K562 (cell line): ENCODE measurements around the gene GADL1. TPM values are rescaled to one million over a fixed set of nuclear protein-coding genes. Genes with fewer than 3 reads are reported as not detected.

ENCODE experiments used
- CHD7 ChIP-seq: fragments of 200-600 bp; sonication (generic); IDR thresholded peaks from one replicate; pipeline ENCODE4 v1.6.1; 2012; ENCODE audit warnings: mild to moderate bottlenecking, low read depth, low read length, inconsistent platforms
- POLR2B ChIP-seq: fragments of 450-650 bp; IDR thresholded peaks from 2 replicates; pipeline ENCODE4 v1.6.1; 2018; ENCODE audit warnings: low read depth; ENCODE audit not compliant: partially characterized antibody
- ZNF780A ChIP-seq: fragments of 250-450 bp; sonication (Bioruptor Pico); IDR thresholded peaks from 2 replicates; pipeline ENCODE4 v1.5.0; 2021; ENCODE audit warnings: mild to moderate bottlenecking
- polyA plus RNA-seq, 8 experiments: library from polyadenylated mRNA; depleted of rRNA in 4 of 8; stranded (reverse) in 5 of 8; unstranded in 3 of 8; fragments of >200 nt; fragmentation: Nextera tagmentation in 2 of 8; fragmentation: Illumina TruSeq in 1 of 8; extraction: Ambion mirVana in 2 of 8; extraction: Trizol in 1 of 8; gene quantifications; 2 replicates each; pipeline versions ENCODE4 v1.2.1 to v1.2.3, GENCODE V29; 2011 to 2014; ENCODE audit warnings: inconsistent platforms in 1 of 8, missing spikeins in 1 of 8
- total RNA-seq, 7 experiments: library from RNA; depleted of rRNA in 6 of 7; stranded (reverse); fragments of >200 nt in 6 of 7; fragmentation: Illumina TruSeq in 2 of 7; extraction: Trizol in 2 of 7; gene quantifications; 2 replicates each; pipeline versions ENCODE4 v1.2.1 to v1.2.3, GENCODE V29; 2011 to 2021; ENCODE audit warnings: low replicate concordance in 1 of 7

GADL1 gene
- total and polyA plus RNA-seq, 9 of the 15 experiments (the other 6 are each of a cell fraction or from before 2014, with no cell fraction given): 0.07 TPM; not detected in 8

GRCh38 chr3:30895329-30895728, 868 bp upstream of the GADL1 start (continued):
- TF ChIP-seq CHD7 (no peak), POLR2B (no peak), ZNF780A (CRISPR knock-in tag) (no peak)
